WTC11 (cell line): Measurements from ENCODE around the gene OTOGL. TPM values are rescaled to one million over a fixed set of nuclear protein-coding genes. Genes with fewer than 3 reads are reported as not detected.

ENCODE experiments used
- ATAC-seq: fragments of 200-7000 bp; cut with Tn5 transposase; 2 replicates; pipeline ENCODE4 v1.10.0; 2021; ENCODE audit warnings: mild to moderate bottlenecking, moderate library complexity
- Bru-seq: library from RNA; stranded (reverse); fragments of 400-500 nt; gene quantifications from one replicate; lab custom pipeline; 2021; lab: Mats Ljungman, UMichigan
- CTCF ChIA-PET: fragments of 300-600 bp; sonication (Branson Sonifier 250); formaldehyde crosslinking; loops from one replicate; lab custom pipeline; 2021; ENCODE audit warnings: antibody characterized with exemption; lab: Charles Lee
- POLR2A ChIA-PET: fragments of 350-600 bp; sonication (Branson Sonifier 250); formaldehyde crosslinking; loops from one replicate; lab custom pipeline; 2021; ENCODE audit warnings: antibody characterized with exemption; lab: Charles Lee
- DNase-seq: peaks from one replicate; pipeline ENCODE4 v3.0.0; 2021; ENCODE audit warnings: low spot score
- H3K27ac Mint-ChIP-seq: 2 replicates; pipeline ENCODE4 v1.8.0; 2021; ENCODE audit warnings: mixed read lengths
- H3K27me3 Mint-ChIP-seq: 2 replicates; pipeline ENCODE4 v1.8.0; 2021; ENCODE audit warnings: low read depth, mild to moderate bottlenecking, moderate library complexity, mixed read lengths
- H3K36me3 Mint-ChIP-seq: 2 replicates; pipeline ENCODE4 v1.8.0; 2021; ENCODE audit warnings: mixed read lengths
- H3K4me1 Mint-ChIP-seq: 2 replicates; pipeline ENCODE4 v1.8.0; 2022; ENCODE audit warnings: mixed read lengths
- H3K4me3 Mint-ChIP-seq: 2 replicates; pipeline ENCODE4 v1.8.0; 2021; ENCODE audit warnings: mild to moderate bottlenecking, moderate library complexity, mixed read lengths
- H3K9me3 Mint-ChIP-seq: 2 replicates; pipeline ENCODE4 v1.8.0; 2021; ENCODE audit warnings: mixed read lengths
- CREB1 ChIP-seq: sonication (generic); formaldehyde crosslinking; IDR thresholded peaks from 2 replicates; pipeline ENCODE4 v1.8.0; 2023; ENCODE audit warnings: mild to moderate bottlenecking, missing genetic modification reagents
- EMX1 ChIP-seq: fragments of 250-450 bp; sonication (Bioruptor Pico); IDR thresholded peaks from 2 replicates; pipeline ENCODE4 v1.8.0; 2021; ENCODE audit warnings: mild to moderate bottlenecking
- HMGA2 ChIP-seq: fragments of 250-450 bp; sonication (Bioruptor Pico); IDR thresholded peaks from 2 replicates; pipeline ENCODE4 v1.4.0; 2021; ENCODE audit warnings: mild to moderate bottlenecking, moderate library complexity
- IRF2 ChIP-seq: sonication (generic); formaldehyde crosslinking; IDR thresholded peaks from 2 replicates; pipeline ENCODE4 v1.8.0; 2022; ENCODE audit warnings: low read depth, missing genetic modification reagents, borderline replicate concordance
- NR2C2 ChIP-seq: sonication (generic); formaldehyde crosslinking; IDR thresholded peaks from 2 replicates; pipeline ENCODE4 v1.8.0; 2022; ENCODE audit warnings: mild to moderate bottlenecking, missing genetic modification reagents
- NR3C1 ChIP-seq: sonication (generic); formaldehyde crosslinking; conservative IDR thresholded peaks from 2 replicates; pipeline ENCODE4 v1.8.1; 2023; ENCODE audit warnings: low read depth, mild to moderate bottlenecking, missing genetic modification reagents
- PRRX2 ChIP-seq: fragments of 250-450 bp; sonication (Bioruptor Pico); IDR thresholded peaks from 2 replicates; pipeline ENCODE4 v1.8.0; 2021; ENCODE audit warnings: mild to moderate bottlenecking
- RELA ChIP-seq: sonication (generic); formaldehyde crosslinking; IDR thresholded peaks from 2 replicates; pipeline ENCODE4 v1.8.1; 2022; ENCODE audit warnings: missing genetic modification reagents, mild to moderate bottlenecking, borderline replicate concordance
- TEAD1 ChIP-seq: sonication (generic); formaldehyde crosslinking; IDR thresholded peaks from 2 replicates; pipeline ENCODE4 v1.8.0; 2022; ENCODE audit warnings: mild to moderate bottlenecking, missing genetic modification reagents
- TP53 ChIP-seq: sonication (generic); formaldehyde crosslinking; IDR thresholded peaks from 2 replicates; pipeline ENCODE4 v1.8.1; 2023; ENCODE audit warnings: mild to moderate bottlenecking, missing genetic modification reagents
- ZBTB21 ChIP-seq: sonication (generic); formaldehyde crosslinking; IDR thresholded peaks from 2 replicates; pipeline ENCODE4 v1.8.1; 2023; ENCODE audit warnings: mild to moderate bottlenecking, missing genetic modification reagents, borderline replicate concordance
- ZNF138 ChIP-seq: sonication (generic); formaldehyde crosslinking; conservative IDR thresholded peaks from 2 replicates; pipeline ENCODE4 v1.8.1; 2022; ENCODE audit warnings: mild to moderate bottlenecking, moderate library complexity, missing genetic modification reagents
- ZNF232 ChIP-seq: sonication (generic); formaldehyde crosslinking; IDR thresholded peaks from 2 replicates; pipeline ENCODE4 v1.8.0; 2022; ENCODE audit warnings: mild to moderate bottlenecking, missing genetic modification reagents
- ZNF263 ChIP-seq: sonication (generic); formaldehyde crosslinking; IDR thresholded peaks from 2 replicates; pipeline ENCODE4 v1.8.1; 2022; ENCODE audit warnings: low read depth, mild to moderate bottlenecking, moderate library complexity, missing genetic modification reagents
- ZNF396 ChIP-seq: fragments of 250-450 bp; sonication (Bioruptor Pico); IDR thresholded peaks from 2 replicates; pipeline ENCODE4 v1.8.0; 2021; ENCODE audit warnings: mild to moderate bottlenecking, moderate library complexity, borderline replicate concordance
- long read RNA-seq, 3 experiments: library from RNA in 1 of 3; library from capped mRNA in 1 of 3; library from polyadenylated mRNA in 1 of 3; unstranded in 2 of 3; stranded (forward) in 1 of 3; transcript quantifications; one replicate each; pipeline ENCODE4 v2.0.0, GENCODE V29; 2021
- total RNA-seq: library from RNA; stranded (reverse); gene quantifications from 3 replicates; pipeline ENCODE4 v1.2.3, GENCODE V29; 2021
- TF ChIP-seq, protein P1 (sequence below): sonication (generic); formaldehyde crosslinking; IDR thresholded peaks from 2 replicates; pipeline ENCODE4 v1.8.1; 2022; ENCODE audit warnings: low read depth, missing genetic modification reagents, borderline replicate concordance
- TF ChIP-seq, protein P2 (sequence below): fragments of 250-450 bp; sonication (Bioruptor Pico); IDR thresholded peaks from 2 replicates; pipeline ENCODE4 v1.9.0; 2021; ENCODE audit warnings: mild to moderate bottlenecking, borderline replicate concordance
- TF ChIP-seq, protein P3 (sequence below): fragments of 250-450 bp; sonication (Bioruptor Pico); IDR thresholded peaks from 2 replicates; pipeline ENCODE4 v1.9.0; 2021; ENCODE audit warnings: mild to moderate bottlenecking

The OTOGL gene, protein sequence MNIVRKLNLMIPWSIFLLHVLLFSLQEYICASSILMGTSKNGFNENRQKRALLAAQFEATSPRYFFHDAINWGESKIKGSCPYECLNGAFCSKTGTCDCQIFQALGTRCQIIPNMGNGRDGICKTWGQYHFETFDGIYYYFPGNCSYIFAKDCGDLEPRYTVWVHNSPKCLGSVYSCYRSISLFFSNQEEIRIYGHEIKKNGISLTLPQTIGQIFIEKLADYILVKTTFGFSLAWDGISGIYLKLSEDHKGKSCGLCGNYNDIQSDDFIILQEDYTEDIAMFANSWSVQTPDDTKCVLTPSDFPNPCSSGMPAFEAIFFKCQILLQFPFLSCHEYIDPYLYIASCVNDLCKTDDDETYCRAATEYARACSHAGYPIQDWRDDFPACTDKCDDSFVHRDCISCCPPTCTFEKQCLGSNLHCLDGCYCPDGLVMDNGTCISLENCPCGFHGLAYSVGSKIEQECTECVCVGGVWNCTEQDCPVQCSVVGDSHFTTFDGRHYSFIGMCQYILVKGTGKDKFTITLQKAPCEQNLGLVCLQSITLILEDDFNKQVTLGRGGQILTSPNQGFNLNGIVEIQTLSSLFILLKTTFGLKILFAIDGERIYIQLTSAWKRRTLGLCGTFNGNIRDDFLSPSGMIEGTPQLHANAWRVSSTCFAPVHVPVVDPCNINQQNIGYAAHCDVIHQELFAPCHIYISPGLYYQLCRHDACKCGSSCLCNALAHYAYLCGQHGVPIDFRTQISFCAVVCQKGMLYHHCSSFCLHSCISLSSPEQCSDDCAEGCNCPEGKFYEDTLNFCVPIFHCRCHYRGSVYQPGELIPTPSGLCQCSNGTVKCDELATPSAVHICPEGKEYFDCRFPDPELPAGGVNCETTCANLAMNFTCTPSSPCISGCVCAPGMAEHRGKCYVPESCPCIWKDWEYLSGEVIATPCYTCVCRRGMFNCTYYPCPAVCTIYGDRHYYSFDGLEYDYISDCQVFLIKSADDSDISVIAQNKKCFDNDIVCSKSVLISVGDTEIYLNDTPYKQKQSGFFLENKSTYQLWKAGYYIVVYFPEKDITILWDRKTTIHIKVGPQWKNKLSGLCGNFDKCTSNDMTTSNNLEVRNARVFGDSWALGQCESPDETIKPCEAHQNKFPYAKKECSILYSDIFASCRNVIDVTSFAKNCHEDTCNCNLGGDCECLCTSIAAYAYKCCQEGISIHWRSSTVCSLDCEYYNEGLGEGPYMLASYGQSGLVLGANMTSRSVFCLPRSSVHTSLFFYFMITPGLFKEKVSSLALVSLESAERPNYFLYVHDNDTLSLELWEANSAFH (N-terminal part only)
- total RNA-seq (0.39 to 0.62 TPM (median 0.55 TPM) in 3 replicates), Bru-seq, nascent RNA (percentile 23 among the genes with signal in this experiment)
- long read RNA-seq, experiment 1, partial matches to known transcripts = 0 of 1 reads
- long read RNA-seq, experiment 1, other reads (novel, unspliced or antisense) = 1 of 1 reads
- long read RNA-seq, experiment 2 = 0 reads
- long read RNA-seq, experiment 3 = 0 reads

DNA sequence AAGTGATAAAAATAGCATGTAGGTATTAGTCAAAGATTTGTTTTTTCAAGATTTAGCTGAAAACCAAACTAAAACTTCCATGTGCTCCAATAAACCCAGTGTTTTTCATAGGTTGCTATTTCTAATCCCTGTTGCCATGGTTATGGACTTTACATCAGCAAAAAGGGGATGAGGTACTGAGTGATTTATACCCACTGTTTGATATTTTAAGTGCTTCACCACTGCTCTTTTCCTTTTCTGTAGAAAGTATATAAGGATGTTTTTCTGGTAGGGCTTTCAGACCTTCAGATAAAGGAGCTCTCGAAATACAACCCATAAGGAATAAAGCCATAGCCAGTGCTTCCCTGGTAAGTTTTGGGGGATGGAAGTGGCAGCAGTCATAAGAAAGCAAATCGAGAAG, at the start of gene OTOGL:
OTOGL (plus strand) TSS at position 279 of the 400 bp plus-strand sequence. CDS start 109,895 bp downstream, outside the sequence.
- POLR2A ChIA-PET = no interaction called here

DNA sequence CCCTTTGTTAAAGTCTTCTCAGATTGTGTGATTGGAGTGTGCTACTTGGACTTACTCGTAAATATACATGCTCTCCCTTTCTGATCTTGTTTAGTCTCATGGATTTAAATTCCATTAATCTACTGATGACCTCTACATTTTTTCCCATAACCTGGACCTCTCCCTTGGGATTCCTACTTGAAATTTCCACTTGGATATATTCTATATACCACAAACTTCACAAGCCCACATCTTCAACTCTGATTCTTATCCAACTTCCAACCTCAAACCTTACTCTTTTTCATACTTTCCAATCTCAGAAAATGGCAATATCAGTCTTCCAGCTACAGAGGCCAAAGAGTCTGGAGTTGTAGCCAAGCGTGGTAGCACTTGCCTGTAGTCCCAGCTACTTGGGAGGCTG, 49.1 kb upstream of the OTOGL start:
- Mint-ChIP-seq H3K4me3 (no peak overlapping the region), H3K27me3 (no peaks in the 10 kb centered on the region), H3K27ac (no peak overlapping the region), H3K9me3 (no peaks in the 10 kb centered on the region), H3K4me1 (peaks cover 15% of the 10 kb centered on the region), H3K36me3 (no peaks in the 10 kb centered on the region)
- CTCF ChIA-PET = no interaction called here
- no peak for TF ChIP-seq ZNF263 (CRISPR knock-in tag)
- no peak for TF ChIP-seq EMX1 (CRISPR knock-in tag)
- no peak for TF ChIP-seq PRRX2
- no peak for TF ChIP-seq CREB1 (CRISPR knock-in tag)
- TF ChIP-seq, protein P1, sequence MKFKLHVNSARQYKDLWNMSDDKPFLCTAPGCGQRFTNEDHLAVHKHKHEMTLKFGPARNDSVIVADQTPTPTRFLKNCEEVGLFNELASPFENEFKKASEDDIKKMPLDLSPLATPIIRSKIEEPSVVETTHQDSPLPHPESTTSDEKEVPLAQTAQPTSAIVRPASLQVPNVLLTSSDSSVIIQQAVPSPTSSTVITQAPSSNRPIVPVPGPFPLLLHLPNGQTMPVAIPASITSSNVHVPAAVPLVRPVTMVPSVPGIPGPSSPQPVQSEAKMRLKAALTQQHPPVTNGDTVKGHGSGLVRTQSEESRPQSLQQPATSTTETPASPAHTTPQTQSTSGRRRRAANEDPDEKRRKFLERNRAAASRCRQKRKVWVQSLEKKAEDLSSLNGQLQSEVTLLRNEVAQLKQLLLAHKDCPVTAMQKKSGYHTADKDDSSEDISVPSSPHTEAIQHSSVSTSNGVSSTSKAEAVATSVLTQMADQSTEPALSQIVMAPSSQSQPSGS (CRISPR knock-in tag) = no peak
- TF ChIP-seq TEAD1 = no peak
- TF ChIP-seq TP53 (CRISPR knock-in tag) = no peak
- TF ChIP-seq ZBTB21 (CRISPR knock-in tag) = no peak
- TF ChIP-seq RELA = no peak
- TF ChIP-seq, protein P2, sequence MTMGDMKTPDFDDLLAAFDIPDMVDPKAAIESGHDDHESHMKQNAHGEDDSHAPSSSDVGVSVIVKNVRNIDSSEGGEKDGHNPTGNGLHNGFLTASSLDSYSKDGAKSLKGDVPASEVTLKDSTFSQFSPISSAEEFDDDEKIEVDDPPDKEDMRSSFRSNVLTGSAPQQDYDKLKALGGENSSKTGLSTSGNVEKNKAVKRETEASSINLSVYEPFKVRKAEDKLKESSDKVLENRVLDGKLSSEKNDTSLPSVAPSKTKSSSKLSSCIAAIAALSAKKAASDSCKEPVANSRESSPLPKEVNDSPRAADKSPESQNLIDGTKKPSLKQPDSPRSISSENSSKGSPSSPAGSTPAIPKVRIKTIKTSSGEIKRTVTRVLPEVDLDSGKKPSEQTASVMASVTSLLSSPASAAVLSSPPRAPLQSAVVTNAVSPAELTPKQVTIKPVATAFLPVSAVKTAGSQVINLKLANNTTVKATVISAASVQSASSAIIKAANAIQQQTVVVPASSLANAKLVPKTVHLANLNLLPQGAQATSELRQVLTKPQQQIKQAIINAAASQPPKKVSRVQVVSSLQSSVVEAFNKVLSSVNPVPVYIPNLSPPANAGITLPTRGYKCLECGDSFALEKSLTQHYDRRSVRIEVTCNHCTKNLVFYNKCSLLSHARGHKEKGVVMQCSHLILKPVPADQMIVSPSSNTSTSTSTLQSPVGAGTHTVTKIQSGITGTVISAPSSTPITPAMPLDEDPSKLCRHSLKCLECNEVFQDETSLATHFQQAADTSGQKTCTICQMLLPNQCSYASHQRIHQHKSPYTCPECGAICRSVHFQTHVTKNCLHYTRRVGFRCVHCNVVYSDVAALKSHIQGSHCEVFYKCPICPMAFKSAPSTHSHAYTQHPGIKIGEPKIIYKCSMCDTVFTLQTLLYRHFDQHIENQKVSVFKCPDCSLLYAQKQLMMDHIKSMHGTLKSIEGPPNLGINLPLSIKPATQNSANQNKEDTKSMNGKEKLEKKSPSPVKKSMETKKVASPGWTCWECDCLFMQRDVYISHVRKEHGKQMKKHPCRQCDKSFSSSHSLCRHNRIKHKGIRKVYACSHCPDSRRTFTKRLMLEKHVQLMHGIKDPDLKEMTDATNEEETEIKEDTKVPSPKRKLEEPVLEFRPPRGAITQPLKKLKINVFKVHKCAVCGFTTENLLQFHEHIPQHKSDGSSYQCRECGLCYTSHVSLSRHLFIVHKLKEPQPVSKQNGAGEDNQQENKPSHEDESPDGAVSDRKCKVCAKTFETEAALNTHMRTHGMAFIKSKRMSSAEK (CRISPR knock-in tag) = no peak
- no peak for TF ChIP-seq HMGA2 (CRISPR knock-in tag)
- TF ChIP-seq NR3C1 (CRISPR knock-in tag) = no peak
- DNase-seq (no peak), ATAC-seq (no peak)
- POLR2A ChIA-PET = interaction anchor here (0.6 kb wide), 1 partner anchor 730 kb away, joined by 4 read pairs; no protein-coding TSS in a partner anchor

More for the DNA sequence above, at the start of gene OTOGL:
- Mint-ChIP-seq H3K9me3 (no peaks in the 10 kb centered on the region), H3K27me3 (no peaks in the 10 kb centered on the region), H3K4me1 (no peaks in the 10 kb centered on the region), H3K36me3 (no peaks in the 10 kb centered on the region), H3K27ac (no peak within 1 kb of the TSS), H3K4me3 (no peak within 1 kb of the TSS)
- TF ChIP-seq ZNF396 (CRISPR knock-in tag) (no peak), NR2C2 (no peak), ZBTB21 (CRISPR knock-in tag) (no peak), RELA (no peak), IRF2 (CRISPR knock-in tag) (no peak), TEAD1 (no peak), ZNF232 (CRISPR knock-in tag) (no peak), ZNF138 (CRISPR knock-in tag) (no peak), TP53 (CRISPR knock-in tag) (no peak), NR3C1 (CRISPR knock-in tag) (no peak)
- TF ChIP-seq, protein P3, sequence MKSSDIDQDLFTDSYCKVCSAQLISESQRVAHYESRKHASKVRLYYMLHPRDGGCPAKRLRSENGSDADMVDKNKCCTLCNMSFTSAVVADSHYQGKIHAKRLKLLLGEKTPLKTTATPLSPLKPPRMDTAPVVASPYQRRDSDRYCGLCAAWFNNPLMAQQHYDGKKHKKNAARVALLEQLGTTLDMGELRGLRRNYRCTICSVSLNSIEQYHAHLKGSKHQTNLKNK (CRISPR knock-in tag) = no peak
- no peak for DNase-seq
- ATAC-seq = no peak
- CTCF ChIA-PET = no interaction called here
